Mucosa of stomach (tissue), 1 donor: ENCODE data around the gene L2HGDH.

ENCODE experiments used
- H3K27me3 ChIP-seq: one replicate; pipeline ENCODE4 v1.7.0; 2013; ENCODE audit warnings: mild to moderate bottlenecking, low read length; ENCODE audit not compliant: control insufficient read depth, insufficient read depth
- H3K36me3 ChIP-seq: one replicate; pipeline ENCODE4 v1.7.0; 2013; ENCODE audit warnings: low read length; ENCODE audit not compliant: control insufficient read depth, insufficient read depth
- H3K4me1 ChIP-seq: one replicate; pipeline ENCODE4 v1.7.0; 2013; ENCODE audit warnings: mild to moderate bottlenecking, low read length; ENCODE audit not compliant: control insufficient read depth, insufficient read depth
- H3K4me3 ChIP-seq: one replicate; pipeline ENCODE4 v1.7.0; 2013; ENCODE audit warnings: low read length
- H3K9ac ChIP-seq: one replicate; pipeline ENCODE4 v1.7.0; 2013; ENCODE audit warnings: mild to moderate bottlenecking, low read length, moderate library complexity
- H3K9me3 ChIP-seq: one replicate; pipeline ENCODE4 v1.7.0; 2013; ENCODE audit warnings: mild to moderate bottlenecking, low read length, moderate library complexity; ENCODE audit not compliant: control insufficient read depth
- donor health status: Pancreatic carcinoma.

L2HGDH gene

DNA sequence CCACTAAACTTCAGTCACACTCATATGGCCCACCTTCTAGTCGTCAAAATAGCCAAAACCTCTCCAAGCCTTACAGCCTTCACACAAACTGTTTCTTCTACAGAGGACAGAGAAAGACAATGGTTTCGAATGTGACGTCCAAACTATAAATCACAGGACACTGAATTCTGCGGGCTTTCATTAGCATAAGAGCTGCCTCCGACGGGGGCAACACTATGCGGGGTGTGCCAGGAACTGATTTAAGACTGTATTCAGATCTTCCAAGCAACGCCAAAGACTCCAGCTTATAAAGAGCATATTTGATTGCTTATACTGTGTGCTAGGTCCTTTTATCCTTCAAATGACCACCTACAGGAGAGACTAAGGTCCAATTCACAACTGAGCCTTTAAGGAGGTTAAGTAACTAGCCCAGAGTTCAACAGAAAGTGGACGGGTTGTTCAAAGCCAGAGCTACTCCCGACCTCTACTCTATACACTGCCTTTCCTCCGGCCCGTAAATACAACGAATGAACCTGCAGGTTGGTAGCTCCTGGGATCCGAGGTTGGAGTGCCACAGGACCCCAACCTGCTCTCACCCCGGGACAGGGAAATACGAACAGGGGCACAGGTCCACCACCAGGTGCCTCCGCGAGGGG lies 575 bp downstream of the L2HGDH start:
- H3K4me1 ChIP-seq, result peaks cover 6% of the 10 kb centered on the region
- H3K27me3 ChIP-seq, result no peaks in the 10 kb centered on the region
- peak overlapping the region; percentile 96 for H3K4me3 ChIP-seq
- peak overlapping the region; percentile 87 for H3K9ac ChIP-seq
- H3K36me3 ChIP-seq, result no peaks in the 10 kb centered on the region
- H3K9me3 ChIP-seq, result no peaks in the 10 kb centered on the region

DNA sequence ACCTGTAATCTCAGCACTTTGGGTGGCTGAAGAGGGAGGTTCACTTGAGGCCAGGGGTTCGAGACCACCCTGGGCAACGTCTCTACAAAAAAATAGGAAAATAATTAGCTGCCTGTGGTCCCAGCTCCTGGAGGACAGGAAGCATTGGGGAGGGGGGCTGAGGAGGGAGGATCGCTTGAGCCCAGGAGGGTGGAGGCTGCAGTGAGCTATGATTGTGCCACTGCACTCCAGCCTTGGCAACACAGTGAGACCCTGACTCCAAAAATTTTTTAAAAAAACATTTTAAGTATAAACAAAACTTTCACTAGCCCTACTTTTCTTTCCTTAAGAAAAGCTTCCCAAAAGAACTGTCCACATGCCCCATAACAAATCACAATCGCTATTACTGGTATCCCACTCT lies 1.6 kb downstream of the L2HGDH start:
- H3K4me3 ChIP-seq, result no peak overlapping the region
- no peaks in the 10 kb centered on the region for H3K9me3 ChIP-seq
- H3K36me3 ChIP-seq, result no peaks in the 10 kb centered on the region
- H3K9ac ChIP-seq, result no peak overlapping the region
- peaks cover 6% of the 10 kb centered on the region for H3K4me1 ChIP-seq
- no peaks in the 10 kb centered on the region for H3K27me3 ChIP-seq

DNA sequence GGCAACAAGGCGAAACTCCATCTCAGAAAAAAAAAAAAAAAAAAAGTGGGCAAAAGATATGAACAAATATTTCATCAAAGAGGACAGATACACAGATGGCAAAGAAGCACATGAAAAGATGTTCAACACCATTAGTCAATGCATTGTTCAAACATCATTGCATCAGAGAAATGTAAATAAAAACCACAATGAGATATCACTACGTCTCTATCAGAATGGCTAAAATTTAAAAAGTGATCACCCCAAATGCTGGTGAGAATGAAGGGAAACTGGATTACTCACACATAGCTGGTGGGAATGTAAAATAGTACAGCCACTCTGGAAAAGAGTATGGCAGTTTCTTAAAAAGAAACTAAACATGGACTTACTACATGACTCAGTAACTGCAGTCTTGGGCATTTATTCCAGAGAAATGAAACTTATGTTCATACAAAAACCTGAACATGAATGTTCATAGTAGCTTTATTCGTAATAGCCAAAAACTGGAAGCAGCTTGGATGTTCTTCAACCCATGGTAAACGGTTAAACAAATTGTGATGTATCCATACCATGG lies 3.6 kb downstream of the L2HGDH start:
- Histone ChIP-seq H3K4me3 (no peak overlapping the region), H3K36me3 (no peaks in the 10 kb centered on the region)

DNA sequence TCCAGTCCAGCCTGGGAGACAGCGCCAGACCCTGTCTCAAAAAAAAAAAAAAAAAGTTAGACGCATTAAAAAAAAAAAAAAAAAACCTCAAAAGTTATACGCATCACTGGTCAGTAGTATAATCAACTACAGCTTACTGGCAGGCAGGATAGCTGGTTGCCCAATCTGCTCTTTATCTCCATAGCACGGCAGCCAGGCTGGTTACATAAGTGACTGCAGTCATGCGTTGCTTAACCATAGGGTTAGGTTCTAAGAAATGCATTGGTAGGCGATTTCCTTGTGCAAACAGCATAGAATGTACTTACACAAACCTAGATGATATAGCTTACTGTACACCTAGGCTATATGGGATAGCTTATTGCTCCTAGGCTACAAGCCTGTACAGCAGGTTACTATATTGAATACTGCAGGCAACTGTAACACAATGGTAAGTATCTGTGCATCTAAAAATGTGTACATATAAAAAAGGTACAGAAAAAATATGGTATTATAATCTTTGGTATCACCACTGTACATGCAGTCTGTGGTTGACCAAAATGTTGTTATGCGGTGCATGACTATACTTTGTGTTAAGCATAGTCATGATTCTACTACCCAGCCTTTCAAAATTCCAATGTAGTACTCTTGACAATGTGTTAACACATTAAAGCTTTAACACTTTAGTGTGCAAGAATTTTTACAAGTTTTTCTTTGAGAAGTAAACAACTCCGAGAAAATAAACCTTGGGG lies 8.1 kb downstream of the L2HGDH start:
- H3K36me3 ChIP-seq, result no peaks in the 10 kb centered on the region
- H3K9me3 ChIP-seq, result no peaks in the 10 kb centered on the region
- H3K27me3 ChIP-seq, result no peaks in the 10 kb centered on the region
- H3K9ac ChIP-seq, result no peak overlapping the region
- H3K4me3 ChIP-seq, result no peak overlapping the region
- H3K4me1 ChIP-seq, result peaks cover 4% of the 10 kb centered on the region

More for the DNA sequence above, 3.6 kb downstream of the L2HGDH start:
- Histone ChIP-seq H3K9ac (no peak overlapping the region), H3K9me3 (no peaks in the 10 kb centered on the region), H3K27me3 (no peaks in the 10 kb centered on the region), H3K4me1 (peaks cover 10% of the 10 kb centered on the region)

DNA sequence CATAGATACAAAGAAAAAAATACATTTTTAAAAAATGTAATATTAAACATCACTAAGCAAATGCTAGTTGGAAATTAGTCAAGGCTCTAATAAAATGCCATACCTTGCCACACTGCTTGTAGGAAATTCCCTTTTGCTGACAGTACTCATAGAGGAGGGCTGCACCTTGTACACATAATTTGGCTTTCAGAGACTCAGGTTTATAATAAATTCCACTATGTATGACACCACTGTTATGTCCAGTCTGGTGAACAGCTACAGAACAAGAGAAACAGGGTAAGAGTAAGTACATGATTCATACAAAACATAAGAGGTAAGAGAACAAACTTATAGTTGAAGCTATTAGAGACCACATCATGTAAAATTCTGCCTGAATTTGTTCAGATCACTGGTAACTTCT lies 10.1 kb downstream of the L2HGDH start:
- no peaks in the 10 kb centered on the region for H3K36me3 ChIP-seq
- no peaks in the 10 kb centered on the region for H3K27me3 ChIP-seq
- H3K9me3 ChIP-seq, result no peaks in the 10 kb centered on the region
- H3K4me1 ChIP-seq, result peaks cover 4% of the 10 kb centered on the region
- H3K9ac ChIP-seq, result no peak overlapping the region
- H3K4me3 ChIP-seq, result no peak overlapping the region

DNA sequence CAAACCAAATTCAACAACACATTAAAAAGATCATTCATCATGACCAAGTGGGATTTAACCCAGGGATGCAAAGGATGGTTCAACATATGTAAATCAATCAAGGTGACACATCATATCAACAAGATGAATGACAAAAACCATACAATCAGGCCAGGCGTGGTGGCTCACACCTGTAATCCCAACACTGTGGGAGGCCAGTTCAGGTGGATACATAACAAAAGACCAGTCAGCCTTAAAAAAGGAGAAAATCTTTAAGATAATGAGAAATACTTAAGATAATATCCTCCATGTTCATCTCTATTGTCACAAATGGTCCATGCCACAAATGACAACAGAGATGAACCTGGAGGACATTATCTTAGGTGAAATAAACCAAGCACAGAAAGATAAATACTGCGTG lies 12.4 kb downstream of the L2HGDH start:
- Histone ChIP-seq H3K9ac (no peak overlapping the region), H3K9me3 (no peaks in the 10 kb centered on the region), H3K4me3 (no peak overlapping the region), H3K36me3 (no peaks in the 10 kb centered on the region), H3K27me3 (no peaks in the 10 kb centered on the region), H3K4me1 (peaks cover 4% of the 10 kb centered on the region)

DNA sequence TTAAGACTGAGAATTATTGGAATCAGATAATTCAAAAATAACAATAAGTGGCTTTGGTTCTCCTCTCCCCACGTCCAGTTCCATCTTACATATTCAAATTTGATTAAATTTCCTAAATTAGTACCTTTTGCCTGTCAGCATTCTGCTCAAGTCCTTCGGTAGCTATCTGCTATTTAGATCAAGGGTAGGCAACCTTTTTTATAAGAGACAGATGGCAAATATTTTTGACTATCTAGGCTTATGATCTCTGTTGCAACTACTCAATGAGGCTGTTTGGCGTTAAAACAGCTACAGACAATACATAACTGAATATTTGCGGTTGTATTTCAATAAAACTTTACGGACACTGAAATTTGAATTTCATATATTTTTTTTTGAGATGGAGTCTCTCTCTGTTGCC lies 21.7 kb downstream of the L2HGDH start:
- Histone ChIP-seq H3K36me3 (no peaks in the 10 kb centered on the region), H3K4me3 (no peak overlapping the region), H3K4me1 (no peaks in the 10 kb centered on the region), H3K9ac (no peak overlapping the region), H3K27me3 (no peaks in the 10 kb centered on the region), H3K9me3 (no peaks in the 10 kb centered on the region)

DNA sequence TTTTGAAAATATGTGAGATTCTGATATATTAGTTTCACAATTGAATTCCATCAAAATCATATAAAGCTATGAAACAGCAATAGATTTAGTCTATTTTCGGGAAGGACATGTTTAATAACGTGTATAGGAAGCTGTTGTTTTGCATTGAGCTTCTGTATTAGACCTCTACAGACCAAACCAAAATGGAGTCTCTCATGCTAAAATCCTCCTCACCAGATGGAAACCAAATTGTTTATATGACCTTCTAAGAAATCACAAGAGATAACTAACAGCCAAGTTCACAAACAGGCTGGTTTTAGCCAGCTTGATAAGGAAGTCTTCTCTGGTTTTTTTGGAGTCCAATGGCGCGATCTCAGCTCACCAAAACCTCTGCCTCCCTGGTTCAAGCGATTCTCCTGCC lies 23.9 kb downstream of the L2HGDH start:
- H3K9me3 ChIP-seq, result no peaks in the 10 kb centered on the region
- no peaks in the 10 kb centered on the region for H3K36me3 ChIP-seq
- H3K27me3 ChIP-seq, result no peaks in the 10 kb centered on the region
- H3K9ac ChIP-seq, result no peak overlapping the region
- H3K4me1 ChIP-seq, result no peaks in the 10 kb centered on the region
- no peak overlapping the region for H3K4me3 ChIP-seq

DNA sequence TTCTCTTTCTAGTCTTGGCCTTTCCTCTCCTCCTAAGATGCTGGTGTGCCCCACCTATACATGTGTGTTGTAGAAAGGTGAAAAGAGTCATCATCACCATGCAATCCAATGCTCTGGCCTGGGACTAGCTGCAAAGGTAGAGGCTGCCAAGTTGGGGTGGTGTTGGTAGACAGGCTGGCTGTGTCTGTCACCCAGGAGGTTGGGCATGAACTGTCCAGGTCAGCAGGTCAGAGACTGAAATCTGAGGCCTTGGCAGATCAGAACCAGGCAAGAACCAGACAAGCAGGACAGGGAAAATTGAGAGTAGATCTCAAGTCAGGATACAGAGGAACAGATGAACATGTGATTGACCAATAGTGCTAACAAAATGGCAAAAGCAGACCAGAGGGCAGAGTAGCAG lies 26.2 kb downstream of the L2HGDH start:
- H3K36me3 ChIP-seq, result no peaks in the 10 kb centered on the region
- no peak overlapping the region for H3K4me3 ChIP-seq
- no peaks in the 10 kb centered on the region for H3K4me1 ChIP-seq
- H3K27me3 ChIP-seq, result no peaks in the 10 kb centered on the region
- no peaks in the 10 kb centered on the region for H3K9me3 ChIP-seq
- no peak overlapping the region for H3K9ac ChIP-seq

DNA sequence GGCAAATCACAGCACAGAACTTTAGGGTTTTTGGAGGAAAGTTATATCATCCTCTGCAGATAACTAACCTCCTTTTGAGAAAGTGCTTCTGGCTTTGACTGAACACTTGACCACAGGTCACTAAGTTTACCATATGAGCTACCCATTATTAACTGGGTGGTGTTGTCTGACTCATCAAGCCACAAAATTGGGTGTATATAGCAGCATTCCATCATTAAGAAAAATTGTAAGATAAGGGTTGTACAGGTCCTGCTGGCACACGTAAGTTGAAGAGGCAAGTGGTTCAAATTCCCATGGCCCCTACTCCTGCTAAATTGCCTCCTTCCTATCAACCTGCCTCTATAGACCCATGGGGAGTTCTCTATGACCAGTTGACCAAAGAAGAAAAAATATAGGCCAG lies 39.5 kb downstream of the L2HGDH start:
- H3K9ac ChIP-seq, result no peak overlapping the region
- H3K27me3 ChIP-seq, result no peaks in the 10 kb centered on the region
- H3K4me1 ChIP-seq, result no peaks in the 10 kb centered on the region
- no peak overlapping the region for H3K4me3 ChIP-seq
- no peaks in the 10 kb centered on the region for H3K36me3 ChIP-seq
- no peaks in the 10 kb centered on the region for H3K9me3 ChIP-seq

DNA sequence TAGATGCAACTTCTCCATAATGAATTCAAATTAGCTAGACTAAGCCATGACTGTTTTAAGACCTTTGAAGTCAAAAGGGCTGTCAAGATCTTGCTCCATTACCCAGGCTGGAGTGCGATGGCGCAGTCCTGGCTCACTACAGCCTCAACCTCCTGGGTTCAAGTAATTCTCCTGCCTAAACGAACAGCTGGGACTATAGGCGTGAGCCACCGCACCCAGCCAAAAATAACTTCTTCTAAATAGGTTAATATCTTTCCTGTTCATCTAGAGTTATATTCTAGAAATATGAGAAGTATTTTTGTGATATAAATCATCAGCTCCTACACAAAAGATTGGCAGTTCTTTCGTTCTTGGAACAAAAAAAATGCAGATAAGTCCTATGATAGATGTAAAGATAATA lies 41.1 kb downstream of the L2HGDH start:
- no peaks in the 10 kb centered on the region for H3K36me3 ChIP-seq
- H3K4me1 ChIP-seq, result no peaks in the 10 kb centered on the region
- H3K9me3 ChIP-seq, result no peaks in the 10 kb centered on the region
- no peaks in the 10 kb centered on the region for H3K27me3 ChIP-seq
- H3K9ac ChIP-seq, result no peak overlapping the region
- H3K4me3 ChIP-seq, result no peak overlapping the region

DNA sequence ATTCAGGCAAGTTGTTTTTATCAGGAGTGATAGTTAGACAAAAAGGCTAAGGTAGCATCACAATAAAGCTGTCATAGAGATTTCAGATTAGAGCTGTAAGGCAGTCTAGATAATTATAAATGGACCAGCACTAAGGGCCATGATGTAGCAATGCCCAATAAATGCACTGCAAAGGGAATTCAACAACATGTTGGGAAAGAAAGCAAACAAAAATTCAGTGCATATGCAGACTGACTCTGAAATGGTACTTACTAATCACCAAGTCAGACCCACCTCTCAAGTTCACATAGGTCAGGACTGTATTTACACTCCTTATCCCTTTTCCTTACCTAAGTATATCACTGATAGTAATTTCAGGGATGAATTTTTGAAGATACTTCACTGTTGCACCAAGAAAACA lies 47.0 kb downstream of the L2HGDH start:
- Histone ChIP-seq H3K4me1 (no peaks in the 10 kb centered on the region), H3K36me3 (no peaks in the 10 kb centered on the region), H3K27me3 (no peaks in the 10 kb centered on the region), H3K9me3 (no peaks in the 10 kb centered on the region), H3K9ac (no peak overlapping the region), H3K4me3 (no peak overlapping the region)
